Inflammatory macrophage (primary cell): ENCODE measurements around the gene CNNM2.
"Not testable (repeated sequence)": the region's sequence is repeated elsewhere in the genome, so short reads cannot be mapped to it uniquely, and the experiment has no call there.

ENCODE experiments used
- DNase-seq, 2 donors: peaks; one replicate each; pipeline ENCODE4 v3.0.0-alpha.2; 2020 to 2022

CNNM2 gene

GRCh38 chr10:102926842-102927241, 8.7 kb downstream of the CNNM2 start:
- DNase-seq: no peak

- DNase-seq: peak; percentile 62 to 70
These were observed 9.4 kb downstream of the CNNM2 start for GRCh38 chr10:102927311-102928010.

- not testable (repeated sequence) for DNase-seq
These were observed 10.3 kb downstream of the CNNM2 start for GRCh38 chr10:102928442-102928841.

- DNase-seq: no peak
These were observed 12.6 kb downstream of the CNNM2 start for GRCh38 chr10:102930720-102931119.

DNA sequence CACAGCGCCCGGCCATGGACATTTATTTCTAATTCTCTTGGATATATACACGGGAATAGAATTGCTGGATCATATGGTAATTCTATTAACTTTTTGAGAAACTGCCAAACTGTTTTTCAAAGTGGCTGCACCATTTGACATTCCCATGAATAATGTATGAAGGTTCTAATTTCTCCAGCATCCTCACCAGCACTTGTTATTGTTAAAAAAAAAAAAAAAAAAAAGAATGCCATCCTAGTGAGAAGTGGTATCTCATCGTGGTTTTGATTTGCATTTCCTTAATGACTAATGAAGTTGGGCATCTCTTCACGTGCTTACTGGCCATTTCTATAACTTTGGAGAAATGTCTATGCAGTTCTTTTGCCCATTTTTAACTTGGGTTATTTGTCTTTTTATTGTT, 13.5 kb downstream of the CNNM2 start:
- DNase-seq: no peak

DNA sequence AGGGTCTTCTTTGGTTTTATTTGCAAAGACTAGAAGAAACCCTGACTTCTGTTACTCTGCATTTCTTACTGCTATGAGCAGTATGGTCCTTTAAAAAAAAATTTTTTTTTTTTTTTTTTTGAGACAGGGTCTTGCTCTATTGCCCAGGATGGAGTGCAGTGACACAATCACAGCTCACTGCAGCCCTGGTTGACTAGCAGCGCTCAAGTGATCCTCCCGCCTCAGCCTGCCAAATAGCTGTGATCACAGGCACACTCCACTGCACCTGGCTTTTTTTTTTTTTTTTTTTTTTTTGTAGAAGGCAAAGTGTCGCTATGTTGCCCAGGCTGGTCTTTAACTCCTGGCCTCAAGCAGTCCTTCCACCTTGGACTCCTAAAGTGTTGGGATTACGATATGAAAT, 17.4 kb downstream of the CNNM2 start:
- DNase-seq: no peak

DNA sequence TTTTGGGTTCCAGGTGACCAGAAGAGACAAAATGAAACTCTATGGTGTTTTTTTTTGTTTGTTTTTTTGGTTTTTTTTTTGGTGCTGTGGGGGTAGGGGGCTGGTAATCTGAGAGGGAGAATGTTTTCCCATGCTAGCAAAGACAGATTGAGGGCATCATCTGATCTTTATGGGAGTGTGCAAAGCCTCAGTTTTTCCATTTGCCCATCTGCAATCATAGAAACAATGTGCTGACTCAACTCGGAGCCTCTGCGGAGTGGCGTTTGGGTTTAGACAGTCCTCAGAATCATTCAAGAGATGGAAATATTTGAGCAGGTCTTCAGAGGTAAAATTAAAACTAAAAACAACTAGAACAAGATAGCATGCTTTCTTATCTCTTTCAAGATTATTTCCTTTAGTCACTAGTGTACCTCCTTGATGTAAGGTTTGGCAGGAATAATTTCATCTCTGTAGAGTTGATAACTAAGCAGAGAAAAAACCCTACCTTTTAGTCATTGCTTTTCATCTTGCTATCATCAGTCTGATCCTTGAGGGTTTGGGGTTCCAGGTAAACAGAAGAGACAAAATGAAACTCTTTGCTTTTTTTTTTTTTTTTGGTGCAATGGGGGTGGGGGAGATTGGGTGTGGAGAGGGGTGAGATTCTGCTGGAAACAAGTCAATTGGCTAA, 18.0 kb downstream of the CNNM2 start:
- no peak for DNase-seq

DNA sequence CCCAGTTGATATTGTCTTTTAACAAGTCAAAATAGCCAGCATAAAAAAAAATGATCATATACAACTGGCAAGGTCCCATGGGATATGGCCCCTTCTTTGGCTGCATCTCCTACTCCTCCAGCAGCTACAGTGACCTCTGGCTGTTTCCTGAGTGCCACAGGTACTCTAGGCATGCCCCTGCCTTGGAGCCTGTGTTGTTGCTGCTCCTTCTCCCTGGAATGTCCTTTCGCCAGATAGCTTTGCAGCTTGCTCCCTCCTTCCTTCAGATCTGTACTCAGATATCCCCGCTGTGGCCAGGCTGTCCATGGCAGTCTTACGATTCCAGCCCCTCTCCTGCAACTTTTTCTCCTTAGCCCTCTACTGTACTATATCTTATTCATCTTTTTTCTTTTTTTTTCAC, 23.3 kb downstream of the CNNM2 start:
- DNase-seq: no peak

GRCh38 chr10:102945449-102945848, 27.4 kb downstream of the CNNM2 start:
- DNase-seq: no peak

GRCh38 chr10:102945962-102946361, 27.9 kb downstream of the CNNM2 start:
- DNase-seq: no peak

DNA sequence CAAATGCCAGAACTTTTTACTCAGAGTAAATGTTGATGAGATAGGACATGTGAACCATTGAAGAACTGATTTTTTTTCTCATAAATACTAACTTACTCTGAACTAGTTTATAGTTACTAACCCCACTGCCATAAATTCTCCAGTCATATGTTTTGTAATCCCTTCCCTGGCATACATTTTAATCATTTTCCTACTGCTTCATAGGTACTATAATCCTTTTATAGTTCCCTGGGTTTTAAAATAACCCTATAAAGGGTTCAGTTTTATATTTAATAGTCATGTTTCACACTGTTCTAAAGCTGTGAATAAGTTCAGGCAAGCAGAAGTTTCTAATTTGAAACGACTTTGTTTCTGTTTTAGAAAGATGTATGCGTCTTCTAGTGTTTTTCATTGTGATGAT, 28.9 kb downstream of the CNNM2 start:
- no peak for DNase-seq

GRCh38 chr10:102948176-102948575, 30.1 kb downstream of the CNNM2 start:
- no peak for DNase-seq

GRCh38 chr10:102948786-102949185, 30.7 kb downstream of the CNNM2 start:
- DNase-seq: no peak

DNA sequence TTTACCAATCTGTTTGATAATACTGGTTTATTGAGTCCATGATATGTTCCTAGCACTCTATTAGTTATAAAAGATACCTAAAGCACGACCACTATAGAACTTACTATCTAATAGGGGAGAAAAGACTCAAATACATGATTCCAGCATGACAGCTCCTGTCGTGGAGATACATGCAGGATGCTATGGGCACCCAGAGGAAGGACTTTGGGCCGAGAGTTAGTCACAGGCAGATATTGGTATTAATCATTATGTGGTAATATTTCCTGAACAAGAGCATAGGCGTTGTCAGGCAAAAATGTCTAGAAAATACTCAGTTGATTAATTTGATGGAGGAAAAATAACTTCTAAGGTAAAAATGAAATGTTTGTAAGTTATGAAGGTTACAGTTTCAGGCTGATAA, 31.8 kb downstream of the CNNM2 start:
- DNase-seq: no peak

GRCh38 chr10:102951316-102951715, 33.2 kb downstream of the CNNM2 start:
- no peak for DNase-seq

DNA sequence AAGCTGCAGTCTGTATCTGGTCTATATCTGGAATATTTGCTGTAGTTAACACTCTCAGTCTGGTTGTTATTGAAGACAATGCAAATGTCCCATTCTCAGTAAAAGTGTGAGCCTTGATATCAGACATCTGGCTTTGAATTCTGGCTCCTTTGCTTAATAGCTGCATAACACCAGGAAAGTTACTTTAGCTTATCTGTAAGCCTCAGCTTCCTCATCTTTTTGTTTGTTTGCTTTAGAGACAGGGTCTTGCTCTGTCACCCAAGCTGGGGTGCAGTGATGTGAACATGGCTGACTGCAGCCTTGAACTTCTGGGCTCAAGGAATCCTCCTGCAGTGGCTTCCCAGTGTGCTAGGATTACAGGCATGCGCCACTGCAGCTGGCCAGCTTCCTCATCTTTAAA, 41.3 kb downstream of the CNNM2 start:
- no peak for DNase-seq

- DNase-seq: no peak
These were observed 42.1 kb downstream of the CNNM2 start for GRCh38 chr10:102960157-102960556.

GRCh38 chr10:102962267-102962666, 44.2 kb downstream of the CNNM2 start:
- no peak for DNase-seq

- no peak for DNase-seq
These were observed 45.1 kb downstream of the CNNM2 start for GRCh38 chr10:102962951-102963755.

- DNase-seq: no peak
These were observed 45.6 kb downstream of the CNNM2 start for GRCh38 chr10:102963756-102964025.

DNA sequence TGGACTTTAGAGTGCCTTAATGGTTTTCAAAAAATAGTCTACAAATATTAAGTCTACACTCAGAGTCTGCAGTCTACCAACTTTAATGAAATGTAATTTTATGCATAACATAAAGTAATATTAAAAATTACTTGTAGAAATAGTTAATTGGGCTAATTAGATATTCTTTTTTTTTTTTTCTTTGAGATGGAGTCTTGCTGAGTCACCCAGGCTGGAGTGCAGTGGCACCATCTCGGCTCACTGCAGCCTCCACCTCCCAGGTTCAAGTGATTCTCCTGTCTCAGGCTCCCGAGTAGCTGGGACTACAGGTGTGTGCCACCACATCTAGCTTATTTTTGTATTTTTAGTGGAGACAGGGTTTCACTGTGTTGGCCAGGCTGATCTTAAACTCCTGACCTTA, 46.0 kb downstream of the CNNM2 start:
- not testable (repeated sequence) for DNase-seq

- no peak for DNase-seq
These were observed 46.6 kb downstream of the CNNM2 start for GRCh38 chr10:102964713-102965112.

DNA sequence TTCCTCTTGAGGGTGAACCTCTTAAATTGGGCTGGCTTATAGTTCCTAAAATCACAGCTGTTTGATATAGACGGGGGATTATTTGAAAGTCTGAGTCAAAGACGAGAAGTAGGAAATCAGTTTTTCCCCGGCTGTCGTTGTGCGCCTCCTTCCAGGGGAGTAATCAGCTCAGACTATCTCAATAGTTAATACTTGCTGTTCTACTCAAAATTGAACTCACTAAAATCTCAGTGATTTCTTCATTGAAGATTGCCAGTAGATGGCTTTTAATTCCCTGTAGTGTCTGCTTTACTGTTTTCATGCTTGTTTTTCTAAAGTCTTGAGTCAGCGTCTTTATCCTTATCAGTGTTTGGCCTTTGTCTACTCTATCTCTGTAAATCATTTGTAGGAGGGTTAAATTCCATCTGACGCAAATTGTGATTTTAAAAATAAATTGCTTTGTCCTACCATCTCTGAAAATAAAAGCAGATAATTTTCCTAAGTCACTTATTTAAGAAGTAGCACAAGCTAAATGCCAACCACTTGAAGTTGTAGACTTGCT, 47.3 kb downstream of the CNNM2 start:
- no peak for DNase-seq

- DNase-seq: no peak
These were observed 49.0 kb downstream of the CNNM2 start for GRCh38 chr10:102967123-102967522.
